Prostate gland (tissue), 2 donors: ENCODE measurements around the gene PDZRN4. TPM values are rescaled to one million over a fixed set of nuclear protein-coding genes. Genes with fewer than 3 reads are reported as not detected.

Source experiments
- DNase-seq: peaks from one replicate; pipeline ENCODE4 v3.0.0-alpha.2; 2019; ENCODE audit warnings: low spot score
- H3K27ac ChIP-seq, 2 donors: fragments of 200-600 bp; sonication (generic); 2 replicates each; pipeline ENCODE4 v1.5.1; 2017 to 2019
- H3K27me3 ChIP-seq: fragments of 200-600 bp; sonication (generic); replicated peaks from 2 replicates; pipeline ENCODE4 v1.5.1; 2019; ENCODE audit not compliant: insufficient read depth
- H3K36me3 ChIP-seq, 2 donors: fragments of 200-600 bp; sonication (generic); 1 replicate in 1 of 2; 2 replicates in 1 of 2; pipeline versions ENCODE4 v1.5.1 to v1.8.1; 2017 to 2019
- H3K4me1 ChIP-seq: fragments of 200-600 bp; sonication (generic); replicated peaks from 2 replicates; pipeline ENCODE4 v1.5.1; 2019
- H3K4me3 ChIP-seq, 2 donors: fragments of 200-600 bp; sonication (generic); 2 replicates each; pipeline ENCODE4 v1.5.1; 2017 to 2019
- H3K9me3 ChIP-seq: fragments of 200-600 bp; sonication (generic); 2 replicates; pipeline ENCODE4 v1.5.1; 2017
- CTCF ChIP-seq, 4 experiments: fragments of 200-600 bp in 2 of 4; fragments of 450-650 bp in 2 of 4; sonication (generic) in 2 of 4; IDR thresholded peaks; 1 replicate in 3 of 4; 2 replicates in 1 of 4; pipeline ENCODE4 v1.5.1; 2016 to 2019; ENCODE audit warnings: antibody characterized with exemption in 4 of 4, mild to moderate bottlenecking in 2 of 4, moderate library complexity in 2 of 4
- POLR2A ChIP-seq: fragments of 450-650 bp; IDR thresholded peaks from one replicate; pipeline ENCODE4 v1.6.1; 2016; ENCODE audit warnings: antibody characterized with exemption, mild to moderate bottlenecking
- POLR2AphosphoS5 ChIP-seq: sonication (generic); formaldehyde crosslinking; IDR thresholded peaks from one replicate; pipeline ENCODE4 v1.6.1; 2017; ENCODE audit warnings: antibody characterized with exemption
- WGBS: methylation state at CpG from one replicate; pipeline ENCODE4 v1.1.5; 2018; 5-methylcytosine and 5-hydroxymethylcytosine counted together
- intact Hi-C: fragments of 100-400 bp; cut with DNase I; formaldehyde crosslinking; loops from one replicate; pipeline ENCODE4 v1.14.2; 2022
- total RNA-seq, 2 donors: library from RNA; depleted of rRNA; stranded (reverse); fragments of >200 nt; gene quantifications; one replicate each; pipeline ENCODE4 v1.1.0, GENCODE V29; 2016

Gene PDZRN4
- total RNA-seq, 2 donors from 2014 or later = 6.5 to 21.1 TPM

- Histone ChIP-seq H3K27ac (no peak overlapping the region), H3K4me1 (no peaks in the 10 kb centered on the region), H3K36me3 (no peaks in the 10 kb centered on the region), H3K9me3 (no peaks in the 10 kb centered on the region), H3K27me3 (no peaks in the 10 kb centered on the region), H3K4me3 (no peak overlapping the region)
- TF ChIP-seq CTCF (IDR thresholded peaks at IDR 0.05) (peak in 2 of 4 experiments; percentile 25 to 33), POLR2AphosphoS5 (no peak)
- intact Hi-C loops = no loop called here
- no peak for DNase-seq
These were observed 76.2 kb downstream of the PDZRN4 start for GRCh38 chr12:41264281-41264680.

GRCh38 chr12:41269056-41269455 lies 80.9 kb downstream of the PDZRN4 start:
- TF ChIP-seq POLR2AphosphoS5 = no peak
- TF ChIP-seq CTCF (IDR thresholded peaks at IDR 0.05) = no peak
- no peak for TF ChIP-seq POLR2A
- DNase-seq = no peak
- Histone ChIP-seq H3K36me3 (no peaks in the 10 kb centered on the region), H3K9me3 (no peaks in the 10 kb centered on the region), H3K4me1 (no peaks in the 10 kb centered on the region), H3K4me3 (no peak overlapping the region), H3K27me3 (no peaks in the 10 kb centered on the region), H3K27ac (no peak overlapping the region)
- intact Hi-C loops = no loop called here
- WGBS = 67% methylated on average over 1 of the region's 1 CpG

GRCh38 chr12:41271489-41271888 lies 83.4 kb downstream of the PDZRN4 start:
- Histone ChIP-seq H3K27ac (no peak overlapping the region), H3K4me1 (no peaks in the 10 kb centered on the region), H3K9me3 (no peaks in the 10 kb centered on the region), H3K36me3 (no peaks in the 10 kb centered on the region), H3K27me3 (no peaks in the 10 kb centered on the region), H3K4me3 (no peak overlapping the region)
- DNase-seq = no peak
- TF ChIP-seq CTCF (IDR thresholded peaks at IDR 0.05) (no peak), POLR2A (no peak), POLR2AphosphoS5 (no peak)
- 68% methylated on average over 3 of the region's 3 CpGs for WGBS
- intact Hi-C loops = loop anchor here (10.0 kb wide), 2 partner anchors 327 to 393 kb away; no protein-coding TSS in a partner anchor

- Histone ChIP-seq H3K27ac (no peak overlapping the region), H3K4me1 (no peaks in the 10 kb centered on the region), H3K4me3 (no peak overlapping the region), H3K36me3 (no peaks in the 10 kb centered on the region), H3K9me3 (no peaks in the 10 kb centered on the region), H3K27me3 (no peaks in the 10 kb centered on the region)
- intact Hi-C loops = loop anchor here (10.0 kb wide), 2 partner anchors 330 to 390 kb away; no protein-coding TSS in a partner anchor
- WGBS = 70% methylated on average over 2 of the region's 2 CpGs
- TF ChIP-seq CTCF (IDR thresholded peaks at IDR 0.05) (no peak), POLR2A (no peak), POLR2AphosphoS5 (no peak)
- no peak for DNase-seq
These were observed 86.5 kb downstream of the PDZRN4 start for GRCh38 chr12:41274643-41275042.

- DNase-seq = peak; percentile 10
- Histone ChIP-seq H3K36me3 (no peaks in the 10 kb centered on the region), H3K9me3 (no peaks in the 10 kb centered on the region), H3K4me1 (no peaks in the 10 kb centered on the region), H3K27me3 (no peaks in the 10 kb centered on the region), H3K4me3 (no peak overlapping the region), H3K27ac (no peak overlapping the region)
- intact Hi-C loops = loop anchor here (2.0 to 10.0 kb wide), 3 partner anchors 333 to 747 kb away; no protein-coding TSS in a partner anchor
- TF ChIP-seq CTCF (IDR thresholded peaks at IDR 0.05) (peak in 3 of 4 experiments; percentile 56 to 62 (median 62)), POLR2AphosphoS5 (no peak), POLR2A (no peak)
- 44% methylated on average over 15 of the region's 15 CpGs for WGBS
These were observed 89.2 kb downstream of the PDZRN4 start for GRCh38 chr12:41277100-41277945.
